ENCODE results near the gene PLA2G2C.

The PLA2G2C gene

GRCh38 chr1:20192364-20192763 is 6.0 kb upstream of the PLA2G2C start:
- no peak overlapping the region for H3K9ac ChIP-seq
- H3K79me2 ChIP-seq, result no peaks in the 10 kb centered on the region
- peaks cover 3% of the 10 kb centered on the region for H3K4me1 ChIP-seq
- no peak overlapping the region for H2AFZ ChIP-seq
- no peaks in the 10 kb centered on the region for H3K9me3 ChIP-seq (ENCODE audit: control insufficient read depth, low read length)
- H3K4me3 ChIP-seq (ENCODE audit: low read depth, low read length), result no peak overlapping the region
- H3K27ac ChIP-seq, result no peak overlapping the region
- TF ChIP-seq, protein P1, sequence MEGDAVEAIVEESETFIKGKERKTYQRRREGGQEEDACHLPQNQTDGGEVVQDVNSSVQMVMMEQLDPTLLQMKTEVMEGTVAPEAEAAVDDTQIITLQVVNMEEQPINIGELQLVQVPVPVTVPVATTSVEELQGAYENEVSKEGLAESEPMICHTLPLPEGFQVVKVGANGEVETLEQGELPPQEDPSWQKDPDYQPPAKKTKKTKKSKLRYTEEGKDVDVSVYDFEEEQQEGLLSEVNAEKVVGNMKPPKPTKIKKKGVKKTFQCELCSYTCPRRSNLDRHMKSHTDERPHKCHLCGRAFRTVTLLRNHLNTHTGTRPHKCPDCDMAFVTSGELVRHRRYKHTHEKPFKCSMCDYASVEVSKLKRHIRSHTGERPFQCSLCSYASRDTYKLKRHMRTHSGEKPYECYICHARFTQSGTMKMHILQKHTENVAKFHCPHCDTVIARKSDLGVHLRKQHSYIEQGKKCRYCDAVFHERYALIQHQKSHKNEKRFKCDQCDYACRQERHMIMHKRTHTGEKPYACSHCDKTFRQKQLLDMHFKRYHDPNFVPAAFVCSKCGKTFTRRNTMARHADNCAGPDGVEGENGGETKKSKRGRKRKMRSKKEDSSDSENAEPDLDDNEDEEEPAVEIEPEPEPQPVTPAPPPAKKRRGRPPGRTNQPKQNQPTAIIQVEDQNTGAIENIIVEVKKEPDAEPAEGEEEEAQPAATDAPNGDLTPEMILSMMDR (IDR thresholded peaks at IDR 0.05), result no peak
- H3K4me2 ChIP-seq (ENCODE audit: low read length), result no peak overlapping the region
- H3K36me3 ChIP-seq (ENCODE audit: control insufficient read depth, insufficient read depth, low read length), result no peaks in the 10 kb centered on the region
- H3K27me3 ChIP-seq (ENCODE audit: control insufficient read depth, insufficient read depth, low read length), result no peaks in the 10 kb centered on the region

GRCh38 chr1:20191266-20191825 is 5.0 kb upstream of the PLA2G2C start:
- H3K79me2 ChIP-seq, result no peaks in the 10 kb centered on the region
- H3K27ac ChIP-seq, result no peak overlapping the region
- H3K27me3 ChIP-seq (ENCODE audit: control insufficient read depth, insufficient read depth, low read length), result no peaks in the 10 kb centered on the region
- H3K9me3 ChIP-seq (ENCODE audit: control insufficient read depth, low read length), result no peaks in the 10 kb centered on the region
- H3K4me1 ChIP-seq, result peaks cover 6% of the 10 kb centered on the region
- no peak overlapping the region for H3K9ac ChIP-seq
- H2AFZ ChIP-seq, result no peak overlapping the region
- no peak overlapping the region for H3K4me3 ChIP-seq (ENCODE audit: low read depth, low read length)
- H3K36me3 ChIP-seq (ENCODE audit: control insufficient read depth, insufficient read depth, low read length), result no peaks in the 10 kb centered on the region
- TF ChIP-seq, protein P1 (IDR thresholded peaks at IDR 0.05), result no peak
- H3K4me2 ChIP-seq (ENCODE audit: low read length), result no peak overlapping the region

- no peak overlapping the region for H3K4me3 ChIP-seq (ENCODE audit: low read depth, low read length)
- no peaks in the 10 kb centered on the region for H3K36me3 ChIP-seq (ENCODE audit: control insufficient read depth, insufficient read depth, low read length)
- H3K4me2 ChIP-seq (ENCODE audit: low read length), result no peak overlapping the region
- no peaks in the 10 kb centered on the region for H3K9me3 ChIP-seq (ENCODE audit: control insufficient read depth, low read length)
- no peak overlapping the region for H3K9ac ChIP-seq
- no peaks in the 10 kb centered on the region for H3K27me3 ChIP-seq (ENCODE audit: control insufficient read depth, insufficient read depth, low read length)
- TF ChIP-seq, protein P1 (IDR thresholded peaks at IDR 0.05), result no peak
- no peak overlapping the region for H2AFZ ChIP-seq
- no peaks in the 10 kb centered on the region for H3K79me2 ChIP-seq
- no peak overlapping the region for H3K27ac ChIP-seq
- H3K4me1 ChIP-seq, result peaks cover 6% of the 10 kb centered on the region
Measured at GRCh38 chr1:20190256-20191160, 4.2 kb upstream of the PLA2G2C start.

DNA sequence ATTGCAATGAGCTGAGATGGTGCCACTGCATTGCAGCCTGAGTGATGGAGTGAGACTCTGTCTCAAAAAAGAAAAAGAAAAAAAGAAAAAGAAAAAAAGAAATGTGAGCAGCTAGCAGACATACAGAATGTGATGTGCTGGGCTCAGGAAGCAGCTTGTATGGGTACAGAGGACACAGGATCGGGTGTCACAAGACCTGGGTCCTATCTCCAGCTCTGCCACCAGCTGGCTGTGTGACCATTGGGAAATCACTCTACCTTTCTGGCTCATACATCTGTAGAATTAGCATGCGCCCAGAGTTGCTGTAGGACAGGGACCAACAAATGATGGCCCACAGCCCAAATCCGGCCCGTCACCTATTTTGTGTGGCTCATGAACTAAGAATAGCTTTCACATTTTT is 3.3 kb upstream of the PLA2G2C start:
- Histone ChIP-seq H3K79me2 (no peaks in the 10 kb centered on the region), H3K27me3 (ENCODE audit: control insufficient read depth, insufficient read depth, low read length) (no peaks in the 10 kb centered on the region), H3K9ac (no peak overlapping the region), H3K27ac (no peak overlapping the region), H2AFZ (no peak overlapping the region), H3K4me1 (peaks cover 6% of the 10 kb centered on the region), H3K4me3 (ENCODE audit: low read depth, low read length) (no peak overlapping the region), H3K4me2 (ENCODE audit: low read length) (no peak overlapping the region), H3K36me3 (ENCODE audit: control insufficient read depth, insufficient read depth, low read length) (no peaks in the 10 kb centered on the region), H3K9me3 (ENCODE audit: control insufficient read depth, low read length) (no peaks in the 10 kb centered on the region)
- TF ChIP-seq, protein P1 (IDR thresholded peaks at IDR 0.05), result no peak
